GM18517 (cell line): ENCODE data around the gene APOF.
"Not testable (repeated sequence)": the region's sequence is repeated elsewhere in the genome, so short reads cannot be mapped to it uniquely, and the experiment has no call there.

Source experiments
- ATAC-seq: cut with Tn5 transposase; IDR thresholded peaks from one replicate; pipeline ENCODE4 v1.9.1; 2021; ENCODE audit warnings: mild to moderate bottlenecking, moderate library complexity; ENCODE audit not compliant: unreplicated experiment

APOF gene

DNA sequence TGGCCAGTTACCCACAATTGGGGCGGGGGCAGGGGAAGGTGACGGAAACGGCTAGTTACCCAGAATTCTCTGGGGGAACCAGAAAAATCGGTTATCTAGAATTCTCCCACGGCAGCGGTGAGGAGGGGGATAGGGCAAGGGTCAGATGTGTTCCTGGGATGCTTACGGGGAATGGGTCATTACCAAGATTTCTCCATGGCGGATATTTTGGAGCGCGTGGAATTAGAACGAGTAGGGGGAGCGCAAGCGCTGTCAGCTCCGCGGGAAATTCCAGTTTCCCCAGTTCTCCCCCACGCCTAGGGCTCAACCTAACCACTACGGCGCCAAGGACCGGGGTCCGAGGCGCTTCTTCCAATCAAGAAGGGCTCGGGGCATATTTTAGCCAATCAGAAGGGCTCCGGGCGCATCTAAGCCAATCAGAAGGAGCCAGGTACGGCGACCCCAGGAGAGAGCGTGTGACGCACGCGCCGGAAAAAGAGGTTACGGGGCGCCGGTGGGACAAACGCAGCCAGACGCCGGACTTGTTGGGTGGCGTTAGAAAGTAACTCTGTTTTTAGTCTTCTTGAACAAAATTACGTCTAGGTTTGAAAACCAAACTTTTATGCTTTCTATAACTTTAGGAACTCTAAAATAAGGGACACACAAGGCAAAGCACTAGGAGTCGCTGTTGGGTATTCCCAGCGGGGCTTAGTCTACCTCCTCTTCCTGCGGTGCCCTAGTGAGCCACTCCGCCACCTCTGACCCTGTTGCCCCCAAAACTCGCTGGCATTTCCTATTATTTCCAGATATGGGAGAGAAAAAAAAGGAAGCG is 28.8 kb downstream of the APOF start, which contains the start of gene PAN2:
TSS of gene PAN2 (minus strand) at position 322 of the 811 bp plus-strand sequence. CDS start 906 bp downstream, outside the sequence.
- ATAC-seq, result peak; percentile 90

DNA sequence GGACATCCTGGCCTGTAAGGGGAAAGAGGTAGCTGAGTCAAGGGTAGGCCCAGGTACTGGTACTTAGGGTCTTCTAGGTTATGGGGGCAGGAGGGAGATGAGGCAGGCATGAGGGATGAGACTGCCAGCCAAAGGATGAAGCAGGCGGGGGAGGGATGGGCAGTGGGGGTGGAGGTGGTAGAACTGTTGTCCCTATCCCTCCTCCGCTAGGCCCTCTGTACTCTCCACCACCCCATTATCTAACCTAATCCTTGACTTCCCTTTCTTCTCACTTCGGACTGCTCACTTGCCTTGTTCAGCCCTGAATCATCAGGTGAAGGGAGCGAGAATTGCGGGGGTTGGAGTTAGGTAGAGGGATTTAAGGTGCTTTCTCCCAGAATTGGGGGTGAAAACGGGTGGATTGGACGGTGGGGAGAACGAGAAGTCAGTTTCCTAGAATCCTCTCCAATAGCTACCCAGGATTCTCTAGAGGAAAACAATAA is 29.4 kb downstream of the APOF start:
- ATAC-seq, result peak; percentile 1

DNA sequence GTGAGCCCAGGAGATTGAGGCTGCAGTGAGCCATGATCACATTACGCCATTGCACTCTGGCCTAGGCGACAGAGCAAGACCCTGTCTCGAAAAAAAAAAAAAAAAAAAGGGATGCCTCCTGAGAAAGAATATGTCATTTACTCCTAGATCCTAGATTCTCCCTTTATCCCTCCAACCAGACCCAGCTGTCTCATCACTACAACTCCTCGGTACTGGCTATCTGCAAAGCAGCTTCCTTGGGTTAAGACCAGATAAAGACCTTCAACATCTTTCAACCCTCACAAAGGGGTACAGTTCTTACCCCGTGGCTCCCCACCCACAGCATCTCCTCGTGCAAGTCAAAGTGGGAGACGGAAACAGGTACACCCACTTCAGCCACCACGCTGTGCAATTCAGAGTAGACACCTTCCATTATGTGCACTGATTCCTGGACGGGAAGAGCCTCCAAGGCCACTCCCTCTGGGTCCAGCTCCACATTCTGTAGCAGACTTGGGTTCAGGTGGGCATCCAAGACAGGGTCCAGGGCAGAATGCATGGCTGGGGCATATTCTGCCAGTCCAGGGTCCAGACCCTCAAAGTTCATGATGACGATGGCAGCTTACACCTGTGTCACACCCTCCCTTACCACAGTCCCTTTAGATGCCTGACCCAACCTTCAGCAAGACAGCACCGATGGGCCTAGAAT is 30.0 kb downstream of the APOF start:
- ATAC-seq, result no peak

DNA sequence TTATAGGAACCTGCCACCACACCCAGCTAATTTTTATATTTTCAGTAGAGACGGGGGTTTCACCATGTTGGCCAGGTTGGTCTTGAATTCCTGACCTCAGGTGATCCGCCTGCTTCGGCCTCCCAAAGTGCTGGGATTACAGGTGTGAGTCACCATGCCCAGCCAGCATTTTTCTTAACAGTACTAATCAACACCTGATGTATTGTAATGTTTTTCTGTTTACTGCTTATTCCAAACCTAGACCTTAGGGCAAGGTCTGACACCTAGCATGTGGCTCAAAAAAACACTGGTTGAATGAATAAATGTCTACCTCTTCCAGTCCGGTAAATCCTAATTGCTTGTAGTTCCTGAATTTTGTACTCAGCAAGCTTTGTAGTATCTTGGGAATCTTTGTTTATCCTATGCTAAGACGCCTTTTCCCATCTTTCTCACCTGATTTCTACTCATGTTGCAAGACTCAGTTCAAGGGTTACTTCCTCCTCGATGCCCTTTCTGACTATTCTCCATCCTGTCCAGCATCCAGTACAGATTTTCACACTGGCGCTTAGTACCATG is 31.6 kb downstream of the APOF start:
- no peak for ATAC-seq

DNA sequence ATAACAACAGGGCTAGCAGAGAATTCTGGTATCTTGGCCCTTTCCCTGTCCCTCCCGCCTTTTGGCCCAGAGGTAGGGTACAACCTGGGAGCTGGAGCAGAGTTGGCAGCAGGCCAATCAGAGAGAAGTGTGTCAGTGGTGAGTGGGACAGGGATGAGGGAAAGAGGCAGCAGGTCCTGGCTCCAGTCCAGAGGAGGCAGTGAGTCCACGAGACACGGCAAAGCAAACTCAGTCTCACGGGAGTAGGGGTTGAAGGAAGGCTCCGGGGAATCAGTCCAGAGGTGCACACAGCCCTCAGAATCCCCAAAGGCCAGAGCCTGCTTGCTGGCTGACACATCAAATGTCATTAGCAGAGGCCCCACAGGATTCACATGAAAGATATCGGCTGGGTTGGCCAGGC is 36.1 kb downstream of the APOF start:
- no peak for ATAC-seq

DNA sequence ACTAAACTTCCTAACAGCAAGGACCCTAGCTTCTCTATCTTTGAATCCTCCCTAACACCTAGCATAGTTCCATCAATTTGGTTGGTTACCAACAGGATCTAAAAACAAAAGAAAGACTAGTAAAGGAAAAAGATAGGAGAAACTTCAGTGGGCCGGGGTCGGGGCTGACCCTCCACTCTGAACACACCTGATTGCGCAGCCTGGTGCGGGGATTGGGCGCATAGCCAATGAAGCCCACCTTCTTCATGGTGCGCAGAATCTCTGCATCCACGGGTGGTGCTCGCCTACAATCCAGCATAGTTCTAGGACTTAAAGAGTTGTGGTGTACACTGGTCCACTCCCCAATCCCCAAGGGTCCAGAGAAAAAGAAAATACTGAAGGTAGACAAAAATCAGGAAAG is 36.5 kb downstream of the APOF start:
- no peak for ATAC-seq

DNA sequence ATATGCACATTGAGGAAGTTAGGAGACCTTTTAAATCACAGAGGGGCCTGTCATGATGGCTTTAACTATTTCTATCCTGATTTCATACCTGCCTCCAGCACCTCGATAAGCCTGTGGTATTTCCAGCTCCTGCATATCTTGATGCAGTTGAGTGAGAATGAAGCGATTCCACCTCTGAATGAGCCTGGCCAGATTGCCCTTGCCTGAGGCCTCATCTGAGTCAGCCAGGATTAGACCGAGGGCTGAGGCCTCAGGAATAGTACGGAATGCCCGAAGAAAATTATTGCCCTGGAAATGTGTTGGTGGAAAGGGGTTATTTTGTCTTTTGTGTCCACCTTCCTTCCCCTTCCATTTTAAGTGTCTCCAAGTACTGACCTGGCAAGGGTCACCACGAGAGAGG is 38.5 kb downstream of the APOF start:
- ATAC-seq, result no peak

DNA sequence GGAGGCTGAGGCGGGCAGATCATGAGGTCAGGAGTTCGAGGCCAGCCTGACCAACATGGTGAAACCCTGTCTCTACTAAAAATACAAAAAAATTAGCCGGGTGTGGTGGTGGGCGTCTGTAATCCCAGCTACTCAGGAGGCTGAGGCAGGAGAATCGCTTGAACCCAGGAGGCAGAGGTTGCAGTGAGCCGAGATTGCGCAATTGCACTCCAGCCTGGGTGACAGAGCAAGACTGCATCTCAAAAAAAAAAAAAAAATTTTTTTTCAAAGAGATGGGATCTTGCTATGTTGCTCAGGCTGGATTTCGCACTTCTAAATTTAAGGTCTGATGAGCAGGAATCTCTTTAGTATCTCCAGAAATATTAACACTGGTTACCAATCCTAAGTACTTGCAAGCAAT is 41.0 kb downstream of the APOF start:
- ATAC-seq, result not testable (repeated sequence)

DNA sequence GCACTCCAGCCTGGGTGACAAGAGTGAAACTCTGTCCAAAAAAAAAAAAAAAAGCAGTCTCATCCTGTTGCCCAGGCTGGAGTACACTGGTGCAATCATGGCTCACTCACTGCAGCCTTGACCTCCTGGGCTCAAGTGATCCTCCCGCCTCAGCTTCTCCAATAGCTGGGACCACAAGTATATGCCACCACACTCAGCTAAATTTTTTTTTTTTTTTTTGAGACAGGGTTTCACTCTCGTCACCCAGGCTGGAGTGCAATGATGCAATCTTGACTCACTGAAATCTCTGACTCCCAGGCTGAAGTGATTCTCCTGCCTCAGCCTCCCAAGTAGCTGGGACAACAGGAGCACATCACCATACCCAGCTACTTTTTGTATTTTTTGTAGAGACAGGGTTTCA is 41.6 kb downstream of the APOF start:
- no peak for ATAC-seq

DNA sequence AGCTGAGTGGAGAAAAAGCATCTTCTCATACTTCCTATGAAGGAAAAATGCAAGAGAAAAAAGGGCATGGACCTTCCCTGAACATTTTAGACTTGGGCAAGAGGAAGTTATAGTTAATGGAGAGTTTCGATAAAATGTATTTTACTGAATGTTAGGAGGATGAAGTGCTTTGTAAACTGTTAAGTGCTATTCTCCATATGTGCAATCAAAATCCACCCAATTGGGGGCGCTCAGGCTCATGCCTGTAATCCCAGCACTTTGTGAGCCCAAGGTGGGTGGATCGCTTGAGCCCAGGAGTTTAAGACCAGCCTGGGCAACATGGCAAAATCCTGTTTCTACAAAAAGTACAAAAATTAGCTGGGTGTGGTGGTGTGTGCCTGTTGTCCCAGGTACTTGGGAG is 45.0 kb downstream of the APOF start:
- no peak for ATAC-seq

DNA sequence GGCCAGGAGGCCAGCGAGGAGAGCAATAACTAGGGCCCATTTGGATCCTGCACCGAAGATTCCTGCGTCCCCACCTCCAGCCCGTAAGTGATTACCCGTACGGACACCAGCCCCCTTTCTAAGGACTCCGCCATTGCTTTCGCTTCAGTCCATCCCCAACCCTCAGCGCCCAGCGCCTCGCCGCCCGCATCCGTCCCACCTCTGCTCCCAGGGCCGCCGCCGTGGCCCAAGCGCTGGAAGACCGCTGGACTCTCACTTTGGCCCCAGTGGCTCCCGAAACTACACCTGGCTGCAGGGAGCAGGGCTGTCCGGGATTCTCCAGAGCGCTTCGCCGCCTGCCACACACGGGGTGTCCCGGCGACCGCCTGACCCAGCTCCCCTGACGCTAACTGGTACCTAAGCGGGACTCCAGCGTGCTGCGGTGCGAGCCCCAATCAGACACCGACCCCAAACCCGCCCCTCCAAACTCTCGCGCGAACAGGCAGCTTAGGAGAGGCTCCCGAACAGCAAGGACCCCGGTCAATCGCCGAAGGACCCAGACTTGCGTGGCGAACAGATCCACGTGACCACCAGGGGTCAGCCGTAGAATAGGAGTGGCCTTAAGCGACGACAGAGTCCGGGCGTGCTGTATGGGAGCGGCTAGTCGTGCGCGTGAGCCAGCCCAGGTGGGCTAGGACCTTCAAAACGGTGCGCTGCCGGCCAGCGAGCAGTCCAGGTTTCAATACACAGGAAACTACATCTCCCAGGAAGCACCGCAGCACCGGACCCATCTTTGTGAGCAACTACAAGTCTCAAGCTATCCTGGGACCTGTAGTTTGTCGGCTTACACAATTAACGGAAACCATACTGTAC is 46.8 kb downstream of the APOF start, which contains the start of gene CNPY2:
TSS of gene CNPY2 (minus strand) at position 367 of the 852 bp plus-strand sequence. CDS start 771 bp downstream, outside the sequence.
- ATAC-seq, result peak; percentile 94

DNA sequence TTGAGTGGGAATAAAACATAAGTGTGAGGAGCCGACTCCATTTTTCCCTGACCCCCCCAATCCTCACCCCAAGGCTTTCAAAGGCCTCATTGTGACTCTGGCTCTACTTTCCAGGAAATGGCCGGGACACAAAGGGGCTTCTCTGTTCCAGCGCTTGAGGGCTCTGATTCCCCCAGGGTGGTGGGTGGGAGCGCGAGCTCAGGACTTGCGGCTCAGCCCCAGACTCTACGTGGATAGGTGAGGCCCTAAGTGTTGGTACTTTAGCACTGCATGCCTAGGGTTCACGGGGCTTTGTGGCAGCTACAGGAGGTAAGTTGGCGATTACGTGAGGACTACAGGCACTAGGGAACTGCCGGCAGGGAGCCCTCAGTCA is 47.4 kb downstream of the APOF start:
- no peak for ATAC-seq

DNA sequence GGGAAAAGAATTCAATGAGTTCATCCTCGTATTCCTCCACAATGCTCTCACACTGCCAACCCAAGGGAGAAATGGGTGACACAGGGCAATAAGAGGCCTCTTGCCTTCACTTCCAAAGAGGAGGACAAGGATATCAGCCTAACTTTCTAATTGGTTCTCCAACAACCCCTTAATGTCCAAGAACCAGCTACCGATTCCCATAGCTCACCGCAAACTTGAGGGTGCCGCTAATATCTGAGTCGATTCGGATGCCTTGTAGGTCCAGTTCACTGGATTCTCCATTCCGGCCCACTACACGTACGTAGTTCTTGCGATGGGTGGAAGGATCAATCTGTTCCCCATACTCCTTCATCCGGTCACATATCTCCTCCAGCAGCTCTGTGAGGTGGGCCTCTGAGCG is 51.7 kb downstream of the APOF start:
- no peak for ATAC-seq
